Measurements from ENCODE around the gene NFKBIB.

The NFKBIB gene

DNA sequence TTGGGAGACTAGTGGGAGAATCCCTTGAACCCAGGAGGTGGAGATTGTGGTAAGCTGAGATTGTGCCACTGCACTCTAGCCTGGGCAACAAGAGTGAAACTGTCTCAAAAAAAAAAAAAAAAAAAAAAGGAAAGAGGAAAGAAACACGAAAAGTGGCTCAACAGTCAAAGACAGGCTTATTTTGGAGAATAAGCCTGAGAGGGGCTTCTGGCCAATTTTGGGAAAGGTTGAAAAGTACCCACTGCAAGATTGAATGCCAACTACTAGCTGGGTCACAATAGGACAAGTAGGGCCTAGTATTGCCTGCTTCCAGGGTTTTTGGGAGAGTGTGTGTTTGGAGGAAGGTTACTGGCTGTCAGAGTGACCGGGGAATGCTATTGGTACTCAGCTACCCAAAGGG, 58.5 kb downstream of the NFKBIB start:
- DNase-seq (ENCODE audit: low spot score), result no peak

Data from GM03348 (cell line).